ENCODE data around the gene HENMT1.
"Not testable (repeated sequence)": the region's sequence is repeated elsewhere in the genome, so short reads cannot be mapped to it uniquely, and the experiment has no call there.

Gene HENMT1

DNA sequence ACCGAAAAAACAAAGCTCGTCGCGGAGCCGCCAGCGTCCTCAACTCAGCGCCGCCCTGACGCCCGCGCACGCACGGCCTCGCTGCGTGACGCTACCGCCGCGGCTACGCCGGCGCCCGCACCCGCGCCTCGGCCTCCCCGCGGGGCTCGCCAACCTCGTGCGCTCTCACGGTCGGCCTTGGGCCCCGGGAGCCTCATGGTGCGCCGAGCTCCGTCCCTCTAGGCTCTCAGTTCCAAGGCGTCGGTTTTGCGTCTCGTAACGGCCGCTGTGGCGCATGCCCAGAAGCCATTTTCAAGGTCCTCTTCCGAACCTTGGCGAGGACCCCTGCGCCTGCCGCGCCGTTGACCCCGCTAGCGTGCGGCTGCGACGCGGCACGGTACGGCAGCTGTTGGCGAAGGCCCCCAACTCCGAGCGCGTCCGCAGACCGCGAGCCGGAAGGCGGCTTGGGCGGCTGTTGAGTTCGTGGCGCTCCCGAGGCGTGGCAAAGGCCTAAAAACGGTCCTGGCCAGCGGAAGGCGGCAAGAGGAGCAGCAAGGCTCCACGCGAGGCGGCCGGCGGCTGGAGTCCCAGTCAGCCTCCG lies at the start of gene HENMT1:
Gene HENMT1 (minus strand): TSS at position 64 of the 580 bp plus-strand sequence. CDS start 1,209 bp downstream, outside the sequence.
- peak; percentile 72 for DNase-seq

DNA sequence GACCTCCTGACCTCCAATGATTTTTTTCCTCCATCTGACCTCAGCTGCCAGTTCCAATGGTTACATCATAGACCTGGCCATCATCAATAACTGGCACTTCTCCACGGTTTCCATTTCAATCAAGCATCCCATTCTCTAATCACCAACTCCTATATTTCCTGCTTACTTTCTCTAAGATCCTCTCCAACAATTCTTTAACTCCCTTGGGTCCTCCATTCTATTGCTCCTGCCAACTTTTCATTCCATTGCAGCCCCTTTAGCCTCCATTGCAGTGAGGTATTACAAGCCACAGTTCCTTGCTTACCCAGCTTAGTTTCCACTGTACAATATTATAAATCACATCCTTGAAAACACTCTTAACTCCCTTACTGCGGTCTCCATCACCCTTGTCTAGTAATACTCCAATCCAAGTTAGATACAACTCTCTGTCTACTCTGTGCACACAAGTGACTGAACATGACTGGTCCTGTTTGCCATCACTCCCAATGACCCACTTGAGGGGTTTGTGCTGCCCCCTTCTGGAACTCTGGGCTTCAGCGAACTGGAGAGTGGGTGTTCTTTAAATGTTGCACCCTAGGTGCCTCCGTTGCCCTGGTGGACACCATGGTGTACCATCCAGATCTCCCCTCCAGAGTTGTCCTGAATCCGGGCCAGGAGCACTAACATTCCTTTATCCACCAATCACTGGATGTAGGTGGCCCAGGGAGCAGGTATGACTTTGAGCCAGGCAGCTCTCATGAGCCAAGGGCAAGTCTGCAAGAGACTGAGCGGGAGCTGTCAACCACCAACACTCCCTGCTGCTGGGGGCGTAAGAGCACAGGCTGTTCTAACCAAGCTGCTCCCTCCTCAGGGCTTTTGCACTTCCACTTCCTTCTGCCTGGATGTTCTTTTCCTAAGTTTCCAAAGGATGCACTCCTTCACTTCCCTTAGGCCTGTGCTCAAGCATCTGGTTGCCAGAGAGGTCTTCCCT lies 48.1 kb upstream of the HENMT1 start:
- peak; percentile 43 for DNase-seq

DNA sequence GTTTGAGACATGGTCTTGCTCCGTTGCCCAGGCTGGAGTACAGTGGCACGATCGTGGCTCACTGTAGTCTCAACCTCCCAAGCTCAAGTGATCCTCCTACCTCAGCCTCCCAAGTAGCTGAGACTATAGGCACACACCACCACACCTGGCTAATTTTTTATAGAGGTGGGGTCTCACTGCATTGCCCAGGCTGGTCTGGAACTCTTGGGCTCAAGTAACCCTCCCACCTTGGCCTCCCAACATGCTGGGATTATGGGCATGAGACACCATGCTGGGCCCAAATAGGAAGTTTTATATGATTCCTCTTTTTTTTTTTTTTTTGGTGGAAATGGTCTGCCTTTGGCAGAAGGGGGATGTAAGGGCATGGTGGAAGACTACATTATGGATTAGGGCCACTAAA lies 45.8 kb upstream of the HENMT1 start:
- no peak for DNase-seq

- DNase-seq = peak; percentile 64
Observed at GRCh38 chr1:108704496-108704895, 43.6 kb upstream of the HENMT1 start.

GRCh38 chr1:108703939-108704338 lies 43.0 kb upstream of the HENMT1 start:
- no peak for DNase-seq

- DNase-seq = not testable (repeated sequence)
Observed at GRCh38 chr1:108702109-108702508, 41.2 kb upstream of the HENMT1 start.

GRCh38 chr1:108701176-108701849 lies 40.4 kb upstream of the HENMT1 start:
- DNase-seq = no peak

GRCh38 chr1:108699375-108700332 lies 38.8 kb upstream of the HENMT1 start:
- no peak for DNase-seq

DNA sequence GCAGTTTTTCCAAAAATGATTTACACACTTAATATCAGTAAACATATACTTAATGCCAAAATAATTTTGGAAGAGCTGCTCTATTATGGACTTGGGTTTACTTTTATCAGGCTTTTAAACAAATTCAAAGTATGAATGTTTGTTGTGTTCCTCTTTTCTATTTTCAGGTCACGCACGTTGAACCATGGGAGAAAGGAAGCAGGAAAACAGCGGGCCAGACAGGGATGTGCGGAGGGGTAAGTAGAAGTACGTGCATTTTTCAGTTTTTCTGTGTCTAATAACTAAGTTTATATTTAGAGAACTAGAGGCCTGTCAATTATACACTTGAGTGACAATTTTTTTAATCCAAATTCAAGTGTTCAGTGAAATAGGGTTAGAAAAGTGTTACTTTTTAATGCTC lies 34.6 kb upstream of the HENMT1 start:
- DNase-seq = no peak

GRCh38 chr1:108692724-108693655 lies 32.1 kb upstream of the HENMT1 start:
- peak; percentile 74 for DNase-seq

DNA sequence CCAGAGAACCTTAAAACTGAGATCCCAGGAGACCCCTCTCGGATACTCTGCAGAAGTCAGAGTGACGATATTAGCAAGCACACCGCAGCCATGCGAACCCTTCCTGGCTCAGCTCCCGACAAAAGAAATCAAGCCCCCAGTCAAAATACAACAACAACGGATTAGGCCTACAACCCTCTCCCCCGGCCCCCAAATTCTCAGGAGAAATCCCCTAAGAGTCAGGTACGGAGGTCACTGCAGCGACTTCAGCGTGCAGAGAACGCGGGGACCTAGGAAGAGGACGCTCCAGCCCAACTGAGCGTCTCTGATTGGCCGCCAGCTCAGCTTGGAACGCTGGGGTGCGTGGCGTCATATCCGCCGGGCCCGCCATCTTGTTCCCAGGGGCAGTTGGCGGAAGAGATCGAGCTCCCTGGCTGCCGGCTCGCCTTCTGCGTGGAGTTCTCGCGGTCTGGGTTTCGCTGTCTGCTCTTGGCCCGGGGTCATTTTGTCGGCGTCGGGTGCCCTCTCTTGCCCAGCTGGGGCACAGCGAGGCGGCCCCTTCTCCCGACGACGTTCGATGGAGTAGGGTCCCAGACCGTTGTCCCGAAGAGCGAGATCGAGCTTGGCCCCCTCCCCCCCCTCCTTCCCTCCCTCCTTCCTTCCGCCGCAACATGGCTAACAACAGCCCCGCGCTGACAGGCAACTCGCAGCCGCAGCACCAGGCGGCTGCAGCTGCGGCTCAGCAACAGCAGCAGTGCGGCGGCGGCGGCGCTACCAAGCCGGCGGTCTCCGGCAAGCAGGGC lies 31.2 kb upstream of the HENMT1 start, which contains the start of gene PRPF38B:
Gene PRPF38B (plus strand): TSS at position 369 of the 782 bp plus-strand sequence. CDS start 282 bp downstream, at position 651.
- peak; percentile 90 for DNase-seq

DNA sequence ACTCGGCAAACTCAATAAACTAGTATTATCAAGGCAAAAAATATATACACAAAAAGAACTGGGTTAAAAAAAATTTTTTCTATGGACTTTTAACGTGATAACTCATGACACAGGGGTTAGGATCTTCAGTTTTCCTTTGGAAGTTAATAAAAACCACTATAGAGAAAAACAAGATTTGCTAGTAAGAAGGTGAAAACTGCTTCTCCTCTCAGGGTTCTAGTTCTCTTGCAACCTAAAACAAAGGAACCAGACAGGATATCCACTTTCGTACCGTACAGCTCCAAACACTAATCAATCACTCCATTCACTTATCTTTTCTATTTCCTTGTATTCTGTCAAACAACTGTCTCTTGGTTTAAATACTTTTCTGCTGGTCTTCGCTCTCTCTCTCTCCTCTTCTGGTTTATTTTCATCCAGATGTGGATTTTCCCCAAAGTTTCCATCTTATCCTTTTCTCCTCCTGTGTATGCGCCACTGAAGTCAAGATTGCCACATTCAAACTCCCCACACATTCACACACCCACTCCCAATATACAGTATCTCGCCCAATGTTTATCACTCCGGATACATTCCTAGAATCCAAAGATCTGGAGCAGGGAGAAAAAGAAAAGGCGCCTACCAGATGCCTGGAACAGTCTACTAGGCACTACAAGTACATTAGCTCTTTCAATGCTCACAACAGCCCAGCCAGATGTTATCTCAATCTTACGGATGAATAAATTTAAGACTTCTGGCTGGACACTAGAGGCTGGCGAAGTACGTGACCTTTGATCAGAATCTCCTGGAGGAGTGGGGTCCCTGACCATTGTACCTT lies 30.4 kb upstream of the HENMT1 start:
- DNase-seq = no peak

GRCh38 chr1:108686614-108687313 lies 25.9 kb upstream of the HENMT1 start:
- peak; percentile 79 for DNase-seq

DNA sequence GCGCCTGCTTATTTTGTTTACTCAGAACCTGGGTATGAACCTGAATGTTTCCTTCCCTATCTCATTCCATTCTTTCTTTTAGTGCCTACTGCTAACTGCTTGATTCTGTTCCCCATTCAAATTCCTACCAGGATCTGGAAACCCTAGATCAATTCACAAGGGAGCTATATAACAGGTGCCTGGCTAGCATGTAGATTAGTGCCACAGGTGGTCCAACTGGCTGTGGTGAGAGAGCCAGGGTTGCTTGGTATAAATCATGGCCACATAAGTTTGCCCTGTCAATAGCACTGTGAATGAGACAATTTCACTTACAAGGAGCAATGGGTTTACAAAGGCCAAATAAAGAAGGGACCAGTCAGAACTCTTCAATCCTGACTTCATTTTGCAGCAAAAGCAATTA lies 24.6 kb upstream of the HENMT1 start:
- no peak for DNase-seq

DNA sequence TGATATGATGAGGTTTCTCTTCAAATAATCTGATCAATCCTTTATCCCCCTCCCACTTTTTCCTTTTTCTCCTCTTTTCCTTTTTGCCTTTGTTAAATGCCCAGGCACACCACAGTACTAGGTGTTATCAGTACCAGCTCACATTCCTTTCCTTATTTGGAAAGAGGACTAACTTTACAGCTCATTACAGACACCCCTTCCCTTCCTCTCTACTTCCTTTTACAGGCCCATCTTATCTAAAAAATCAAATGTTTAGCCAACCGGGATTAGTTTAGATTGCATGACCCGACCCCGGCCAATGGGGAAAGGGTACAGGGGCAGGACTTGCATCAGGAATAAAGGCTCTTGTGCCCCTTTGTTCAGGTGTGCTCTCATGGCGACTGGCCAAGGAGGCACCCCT lies 20.8 kb upstream of the HENMT1 start:
- not testable (repeated sequence) for DNase-seq

DNA sequence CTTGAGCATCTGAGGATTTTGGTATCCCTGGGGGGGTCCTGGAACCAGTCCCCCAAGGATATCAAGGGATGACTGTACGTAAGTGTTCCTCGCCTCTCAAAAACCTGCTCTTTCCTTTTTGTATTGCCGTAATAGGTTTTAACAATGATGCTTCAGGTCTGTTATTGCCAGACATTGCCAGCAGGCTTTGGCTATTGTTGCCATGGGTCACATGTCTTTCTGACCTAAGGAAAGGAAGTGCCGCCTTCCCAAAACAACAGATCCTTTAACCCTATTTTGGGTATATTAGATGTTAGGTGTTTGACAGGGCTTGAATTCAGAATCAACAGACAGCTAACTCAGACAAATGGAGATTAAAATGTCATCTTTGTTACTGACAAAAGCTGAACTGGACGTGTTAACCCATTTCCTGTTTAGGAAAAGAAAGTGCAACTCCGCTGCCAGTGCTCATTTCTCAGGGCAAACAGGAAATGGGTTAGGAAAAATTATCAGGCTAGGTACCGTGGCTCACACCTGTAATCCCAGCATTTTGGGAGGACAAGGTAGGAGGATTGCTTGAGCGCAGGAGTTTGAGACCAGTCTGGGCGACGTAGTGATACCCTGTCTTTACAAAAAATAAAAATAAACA lies 18.8 kb upstream of the HENMT1 start:
- no peak for DNase-seq

- DNase-seq = no peak
Observed at GRCh38 chr1:108678706-108679105, 17.8 kb upstream of the HENMT1 start.

- no peak for DNase-seq
Observed at GRCh38 chr1:108671143-108671542, 10.2 kb upstream of the HENMT1 start.
